Gastroesophageal sphincter (tissue), 4 donors: ENCODE measurements around the gene DNAJA3. TPM values are rescaled to one million over a fixed set of nuclear protein-coding genes. Genes with fewer than 3 reads are reported as not detected.

Source experiments
- ATAC-seq: fragments of 150-250 bp; one replicate; pipeline ENCODE4 v1.9.1; 2016; ENCODE audit warnings: mild to moderate bottlenecking, moderate library complexity
- H3K27ac ChIP-seq, 4 donors: fragments of 200-600 bp; sonication (generic) in 3 of 4; 1 replicate in 3 of 4; 2 replicates in 1 of 4; pipeline ENCODE4 v1.5.1; 2016 to 2019
- H3K27me3 ChIP-seq: fragments of 200-600 bp; sonication (generic); one replicate; pipeline ENCODE4 v1.5.1; 2019
- H3K36me3 ChIP-seq, 2 donors: fragments of 200-600 bp; sonication (generic); one replicate each; pipeline ENCODE4 v1.5.1; 2019; ENCODE audit warnings: control low read depth in 1 of 2
- H3K4me1 ChIP-seq, 3 donors: fragments of 200-600 bp; sonication (generic); 1 replicate in 2 of 3; 2 replicates in 1 of 3; pipeline ENCODE4 v1.5.1; 2016 to 2019; ENCODE audit warnings: control low read depth in 2 of 3
- H3K4me3 ChIP-seq, 2 donors: fragments of 200-600 bp; sonication (generic); one replicate each; pipeline ENCODE4 v1.5.1; 2019; ENCODE audit warnings: mild to moderate bottlenecking in 1 of 2, moderate library complexity in 1 of 2
- H3K9me3 ChIP-seq, 3 donors: fragments of 200-600 bp; sonication (generic); one replicate each; pipeline ENCODE4 v1.5.1; 2017 to 2019; ENCODE audit warnings: control low read depth in 2 of 3
- EP300 ChIP-seq: sonication (generic); formaldehyde crosslinking; IDR thresholded peaks from one replicate; pipeline ENCODE4 v1.6.1; 2017; ENCODE audit warnings: antibody characterized with exemption, mild to moderate bottlenecking
- POLR2A ChIP-seq, 2 donors: fragments of 450-650 bp; IDR thresholded peaks; one replicate each; pipeline ENCODE4 v1.6.1; 2017; ENCODE audit warnings: antibody characterized with exemption in 2 of 2, mild to moderate bottlenecking in 2 of 2, moderate library complexity in 1 of 2
- POLR2AphosphoS5 ChIP-seq: sonication (generic); formaldehyde crosslinking; IDR thresholded peaks from one replicate; pipeline ENCODE4 v1.6.1; 2017; ENCODE audit warnings: antibody characterized with exemption
- WGBS, 2 donors: methylation state at CpG; one replicate each; pipeline ENCODE4 v1.1.5; 2018; ENCODE audit warnings: low coverage in 1 of 2; 5-methylcytosine and 5-hydroxymethylcytosine counted together
- total RNA-seq, 4 donors: library from RNA; depleted of rRNA; stranded (reverse); fragments of >200 nt; gene quantifications; one replicate each; pipeline ENCODE4 v1.1.0, GENCODE V29; 2016
- TF ChIP-seq, protein P1 (sequence below), 4 experiments: fragments of 200-600 bp in 2 of 4; fragments of 450-650 bp in 2 of 4; sonication (generic) in 1 of 4; IDR thresholded peaks; one replicate each; pipeline ENCODE4 v1.5.1; 2017 to 2019; ENCODE audit warnings: antibody characterized with exemption in 4 of 4, mild to moderate bottlenecking in 2 of 4, moderate library complexity in 2 of 4

The DNAJA3 gene
- total RNA-seq, 4 donors from 2014 or later: 39.6 to 55.6 (median 43.9) TPM

DNA sequence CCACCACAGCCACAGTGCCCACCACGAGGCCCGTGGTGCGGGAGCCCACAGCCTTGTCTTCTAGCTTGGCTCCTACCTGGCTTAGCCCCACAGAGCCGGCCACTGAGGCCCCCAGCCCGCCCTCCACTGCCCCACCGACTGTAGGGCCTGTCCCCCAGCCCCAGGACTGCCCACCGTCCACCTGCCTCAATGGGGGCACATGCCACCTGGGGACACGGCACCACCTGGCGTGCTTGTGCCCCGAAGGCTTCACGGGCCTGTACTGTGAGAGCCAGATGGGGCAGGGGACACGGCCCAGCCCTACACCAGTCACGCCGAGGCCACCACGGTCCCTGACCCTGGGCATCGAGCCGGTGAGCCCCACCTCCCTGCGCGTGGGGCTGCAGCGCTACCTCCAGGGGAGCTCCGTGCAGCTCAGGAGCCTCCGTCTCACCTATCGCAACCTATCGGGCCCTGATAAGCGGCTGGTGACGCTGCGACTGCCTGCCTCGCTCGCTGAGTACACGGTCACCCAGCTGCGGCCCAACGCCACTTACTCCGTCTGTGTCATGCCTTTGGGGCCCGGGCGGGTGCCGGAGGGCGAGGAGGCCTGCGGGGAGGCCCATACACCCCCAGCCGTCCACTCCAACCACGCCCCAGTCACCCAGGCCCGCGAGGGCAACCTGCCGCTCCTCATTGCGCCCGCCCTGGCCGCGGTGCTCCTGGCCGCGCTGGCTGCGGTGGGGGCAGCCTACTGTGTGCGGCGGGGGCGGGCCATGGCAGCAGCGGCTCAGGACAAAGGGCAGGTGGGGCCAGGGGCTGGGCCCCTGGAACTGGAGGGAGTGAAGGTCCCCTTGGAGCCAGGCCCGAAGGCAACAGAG is 43.5 kb upstream of the DNAJA3 start:
- H3K27ac ChIP-seq: peak overlapping the region in 1 of 4 donors; percentile 36
- ATAC-seq: no peak
- H3K36me3 ChIP-seq: peaks cover 0 to 65% of the 10 kb centered on the region in 2 donors
- H3K9me3 ChIP-seq: no peaks in the 10 kb centered on the region
- H3K4me1 ChIP-seq: peaks cover 0 to 68% (median 24%) of the 10 kb centered on the region in 3 donors
- WGBS, 2 donors: no CpG with 5 or more reads among the region's 55 CpGs
- TF ChIP-seq POLR2A (IDR thresholded peaks at IDR 0.05) (no peak), EP300 (no peak), POLR2AphosphoS5 (no peak)
- TF ChIP-seq, protein P1, sequence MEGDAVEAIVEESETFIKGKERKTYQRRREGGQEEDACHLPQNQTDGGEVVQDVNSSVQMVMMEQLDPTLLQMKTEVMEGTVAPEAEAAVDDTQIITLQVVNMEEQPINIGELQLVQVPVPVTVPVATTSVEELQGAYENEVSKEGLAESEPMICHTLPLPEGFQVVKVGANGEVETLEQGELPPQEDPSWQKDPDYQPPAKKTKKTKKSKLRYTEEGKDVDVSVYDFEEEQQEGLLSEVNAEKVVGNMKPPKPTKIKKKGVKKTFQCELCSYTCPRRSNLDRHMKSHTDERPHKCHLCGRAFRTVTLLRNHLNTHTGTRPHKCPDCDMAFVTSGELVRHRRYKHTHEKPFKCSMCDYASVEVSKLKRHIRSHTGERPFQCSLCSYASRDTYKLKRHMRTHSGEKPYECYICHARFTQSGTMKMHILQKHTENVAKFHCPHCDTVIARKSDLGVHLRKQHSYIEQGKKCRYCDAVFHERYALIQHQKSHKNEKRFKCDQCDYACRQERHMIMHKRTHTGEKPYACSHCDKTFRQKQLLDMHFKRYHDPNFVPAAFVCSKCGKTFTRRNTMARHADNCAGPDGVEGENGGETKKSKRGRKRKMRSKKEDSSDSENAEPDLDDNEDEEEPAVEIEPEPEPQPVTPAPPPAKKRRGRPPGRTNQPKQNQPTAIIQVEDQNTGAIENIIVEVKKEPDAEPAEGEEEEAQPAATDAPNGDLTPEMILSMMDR (IDR thresholded peaks at IDR 0.05): no peak
- no peaks in the 10 kb centered on the region for H3K27me3 ChIP-seq
- no peak overlapping the region for H3K4me3 ChIP-seq

DNA sequence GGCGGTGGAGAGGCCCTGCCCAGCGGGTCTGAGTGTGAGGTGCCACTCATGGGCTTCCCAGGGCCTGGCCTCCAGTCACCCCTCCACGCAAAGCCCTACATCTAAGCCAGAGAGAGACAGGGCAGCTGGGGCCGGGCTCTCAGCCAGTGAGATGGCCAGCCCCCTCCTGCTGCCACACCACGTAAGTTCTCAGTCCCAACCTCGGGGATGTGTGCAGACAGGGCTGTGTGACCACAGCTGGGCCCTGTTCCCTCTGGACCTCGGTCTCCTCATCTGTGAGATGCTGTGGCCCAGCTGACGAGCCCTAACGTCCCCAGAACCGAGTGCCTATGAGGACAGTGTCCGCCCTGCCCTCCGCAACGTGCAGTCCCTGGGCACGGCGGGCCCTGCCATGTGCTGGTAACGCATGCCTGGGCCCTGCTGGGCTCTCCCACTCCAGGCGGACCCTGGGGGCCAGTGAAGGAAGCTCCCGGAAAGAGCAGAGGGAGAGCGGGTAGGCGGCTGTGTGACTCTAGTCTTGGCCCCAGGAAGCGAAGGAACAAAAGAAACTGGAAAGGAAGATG is 42.8 kb upstream of the DNAJA3 start:
- Histone ChIP-seq H3K27ac (peak overlapping the region in 1 of 4 donors; percentile 51), H3K4me3 (no peak overlapping the region), H3K4me1 (peaks cover 0 to 68% (median 17%) of the 10 kb centered on the region in 3 donors), H3K27me3 (no peaks in the 10 kb centered on the region), H3K9me3 (no peaks in the 10 kb centered on the region), H3K36me3 (peaks cover 0 to 72% of the 10 kb centered on the region in 2 donors)
- TF ChIP-seq, protein P1 (IDR thresholded peaks at IDR 0.05): no peak
- TF ChIP-seq EP300: no peak
- no peak for TF ChIP-seq POLR2A (IDR thresholded peaks at IDR 0.05)
- TF ChIP-seq POLR2AphosphoS5: no peak
- 100% methylated on average over 3 of the region's 21 CpGs; no CpG with 5 or more reads in 1 of the 2 donors for WGBS, 2 donors
- ATAC-seq: no peak

DNA sequence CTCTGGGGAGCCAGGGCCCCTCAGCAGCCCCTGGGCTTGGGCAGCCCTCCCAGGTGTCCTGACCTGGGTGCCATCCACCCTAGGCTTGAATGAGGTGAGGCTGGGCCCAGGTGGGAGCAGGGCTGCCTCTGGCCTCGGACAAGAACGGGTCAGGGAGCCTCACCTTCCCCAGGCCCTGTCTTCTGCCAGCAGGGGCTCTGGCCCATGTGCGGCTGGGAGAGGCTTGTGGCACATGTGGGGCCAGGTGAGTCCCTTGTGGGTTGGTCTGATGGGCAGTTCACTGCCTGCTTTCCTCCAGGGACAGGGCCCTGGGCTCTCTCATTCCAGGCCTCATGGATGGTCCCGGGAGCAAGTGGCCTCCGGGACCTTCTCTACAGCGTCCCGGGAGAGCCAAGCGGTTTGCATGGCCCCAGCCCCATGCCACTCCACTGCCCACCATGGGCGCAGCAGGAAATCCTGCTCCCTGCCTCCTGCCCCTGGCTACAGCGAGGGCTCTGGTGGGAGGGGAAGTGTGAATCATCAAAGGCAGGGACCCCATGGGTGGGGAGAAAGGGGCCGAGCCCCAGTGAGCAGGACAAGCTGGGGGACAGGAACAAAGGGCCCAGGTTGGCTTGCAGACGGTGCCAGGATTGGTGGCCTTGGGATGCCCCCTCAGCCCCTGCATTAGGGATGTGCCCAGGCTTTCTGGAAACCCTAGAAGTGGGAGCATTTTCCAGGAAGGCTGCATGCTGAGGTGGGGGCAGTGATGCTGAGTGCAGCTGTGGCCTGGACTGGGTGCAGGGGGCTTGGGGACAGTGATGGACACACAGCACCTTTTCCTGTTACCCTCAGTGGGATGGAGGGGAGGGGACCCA is 41.9 kb upstream of the DNAJA3 start:
- WGBS, 2 donors: 100% methylated on average over 2 of the region's 12 CpGs; no CpG with 5 or more reads in 1 of the 2 donors
- H3K36me3 ChIP-seq: peaks cover 0 to 81% of the 10 kb centered on the region in 2 donors
- ATAC-seq: no peak
- H3K27ac ChIP-seq: peak overlapping the region in 1 of 4 donors; percentile 51
- peaks cover 0 to 68% (median 11%) of the 10 kb centered on the region in 3 donors for H3K4me1 ChIP-seq
- H3K27me3 ChIP-seq: no peaks in the 10 kb centered on the region
- no peak for TF ChIP-seq EP300
- TF ChIP-seq POLR2A (IDR thresholded peaks at IDR 0.05): no peak
- TF ChIP-seq, protein P1 (IDR thresholded peaks at IDR 0.05): no peak
- TF ChIP-seq POLR2AphosphoS5: no peak
- no peak overlapping the region for H3K4me3 ChIP-seq
- H3K9me3 ChIP-seq: no peaks in the 10 kb centered on the region

DNA sequence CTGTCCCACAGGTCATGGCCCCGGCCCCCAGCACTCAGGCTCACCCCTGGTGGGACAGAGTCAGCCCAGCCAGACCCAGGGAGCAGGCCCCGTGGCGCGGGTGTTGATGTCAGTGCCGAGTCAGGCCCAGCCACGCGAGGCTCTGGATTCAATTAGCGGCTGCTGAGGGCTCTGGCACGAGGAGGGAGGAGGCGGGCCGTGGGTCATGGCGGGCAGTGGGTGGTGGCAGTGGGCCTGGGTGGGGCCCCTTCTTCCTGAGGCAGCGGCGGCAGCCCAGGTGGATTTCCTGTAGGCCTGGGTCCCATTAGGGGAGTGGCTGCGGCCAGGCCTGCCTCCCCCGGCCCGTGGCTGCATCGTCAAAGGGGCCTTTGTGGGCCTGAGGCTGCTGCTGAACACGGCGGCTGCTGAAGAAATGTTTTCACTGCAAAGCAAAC is 41.1 kb upstream of the DNAJA3 start:
- TF ChIP-seq POLR2AphosphoS5: no peak
- TF ChIP-seq, protein P1 (IDR thresholded peaks at IDR 0.05): no peak
- TF ChIP-seq POLR2A (IDR thresholded peaks at IDR 0.05): no peak
- TF ChIP-seq EP300: no peak
- peaks cover 0 to 68% (median 11%) of the 10 kb centered on the region in 3 donors for H3K4me1 ChIP-seq
- H3K4me3 ChIP-seq: no peak overlapping the region
- H3K27ac ChIP-seq: peak overlapping the region in 2 of 4 donors; percentile 4 to 51
- H3K36me3 ChIP-seq: peaks cover 0 to 86% of the 10 kb centered on the region in 2 donors
- H3K27me3 ChIP-seq: no peaks in the 10 kb centered on the region
- no peak for ATAC-seq
- no peaks in the 10 kb centered on the region for H3K9me3 ChIP-seq
- WGBS, 2 donors: no CpG with 5 or more reads among the region's 20 CpGs
